Liver (tissue), 9 donors: ENCODE measurements around the gene MED8. TPM values are rescaled to one million over a fixed set of nuclear protein-coding genes. Genes with fewer than 3 reads are reported as not detected.

ENCODE experiments used
- DNase-seq: peaks from one replicate; pipeline ENCODE4 v3.0.0-alpha.2; 2017; ENCODE audit warnings: low spot score
- H3K27ac ChIP-seq, 2 donors: one replicate each; pipeline ENCODE4 v1.7.0; 2013; ENCODE audit warnings: inconsistent platforms in 2 of 2, low read length in 2 of 2, control low read depth in 1 of 2, low read depth in 1 of 2, mild to moderate bottlenecking in 1 of 2
- H3K27me3 ChIP-seq, 4 donors: one replicate each; pipeline versions ENCODE4 v1.6.1 to v1.7.0; 2013; ENCODE audit warnings: low read length in 3 of 4, inconsistent platforms in 1 of 4, mild to moderate bottlenecking in 1 of 4, moderate library complexity in 1 of 4; ENCODE audit not compliant: control insufficient read depth in 4 of 4, insufficient read depth in 4 of 4
- H3K36me3 ChIP-seq, 4 donors: one replicate each; pipeline versions ENCODE4 v1.6.1 to v1.7.0; 2013; ENCODE audit warnings: low read length in 3 of 4, mild to moderate bottlenecking in 3 of 4, low read depth in 1 of 4, moderate library complexity in 1 of 4; ENCODE audit not compliant: control insufficient read depth in 4 of 4, insufficient read depth in 3 of 4
- H3K4me1 ChIP-seq, 4 donors: one replicate each; pipeline versions ENCODE4 v1.6.1 to v1.7.0; 2013; ENCODE audit warnings: low read length in 3 of 4, mild to moderate bottlenecking in 3 of 4, moderate library complexity in 1 of 4; ENCODE audit not compliant: control insufficient read depth in 4 of 4, insufficient read depth in 4 of 4
- H3K4me3 ChIP-seq, 3 donors: one replicate each; pipeline versions ENCODE4 v1.6.1 to v1.7.0; 2013; ENCODE audit warnings: low read length in 3 of 3, control low read depth in 1 of 3, low read depth in 1 of 3, mild to moderate bottlenecking in 1 of 3
- H3K9ac ChIP-seq, 2 donors: one replicate each; pipeline ENCODE4 v1.7.0; 2013; ENCODE audit warnings: low read length in 2 of 2, mild to moderate bottlenecking in 2 of 2, moderate library complexity in 2 of 2, control low read depth in 1 of 2, low read depth in 1 of 2
- H3K9me3 ChIP-seq, 4 donors: one replicate each; pipeline versions ENCODE4 v1.6.1 to v1.7.0; 2013; ENCODE audit warnings: low read length in 3 of 4; ENCODE audit not compliant: control insufficient read depth in 4 of 4
- EGR1 ChIP-seq, 2 donors: IDR thresholded peaks; 2 replicates each; pipeline ENCODE4 v1.6.1; 2016 to 2018; ENCODE audit warnings: antibody characterized with exemption in 2 of 2, low read depth in 2 of 2
- FOXA1 ChIP-seq: IDR thresholded peaks from 2 replicates; pipeline ENCODE4 v1.6.1; 2016; ENCODE audit warnings: antibody characterized with exemption
- FOXA2 ChIP-seq: IDR thresholded peaks from 2 replicates; pipeline ENCODE4 v1.6.1; 2016; ENCODE audit warnings: antibody characterized with exemption
- GABPA ChIP-seq, 2 donors: IDR thresholded peaks in 1 of 2; conservative IDR thresholded peaks in 1 of 2; 2 replicates each; pipeline ENCODE4 v1.6.1; 2016; ENCODE audit warnings: antibody characterized with exemption in 2 of 2, mild to moderate bottlenecking in 1 of 2, moderate library complexity in 1 of 2
- HNF4A ChIP-seq, 2 donors: conservative IDR thresholded peaks; 2 replicates each; pipeline ENCODE4 v1.6.1; 2016; ENCODE audit warnings: antibody characterized with exemption in 2 of 2, mild to moderate bottlenecking in 2 of 2
- HNF4G ChIP-seq: IDR thresholded peaks from 2 replicates; pipeline ENCODE4 v1.6.1; 2016; ENCODE audit warnings: antibody characterized with exemption
- JUND ChIP-seq, 2 donors: IDR thresholded peaks; 2 replicates each; pipeline ENCODE4 v1.6.1; 2016; ENCODE audit warnings: antibody characterized with exemption in 2 of 2
- MAX ChIP-seq: IDR thresholded peaks from 2 replicates; pipeline ENCODE4 v1.6.1; 2016; ENCODE audit warnings: antibody characterized with exemption
- NR2F2 ChIP-seq: IDR thresholded peaks from 2 replicates; pipeline ENCODE4 v1.6.1; 2016; ENCODE audit warnings: antibody characterized with exemption
- RAD21 ChIP-seq, 2 donors: IDR thresholded peaks; 2 replicates each; pipeline ENCODE4 v1.6.1; 2016; ENCODE audit warnings: antibody characterized with exemption in 2 of 2, mild to moderate bottlenecking in 2 of 2
- RXRA ChIP-seq, 2 donors: IDR thresholded peaks; 2 replicates each; pipeline ENCODE4 v1.6.1; 2017 to 2018; ENCODE audit warnings: antibody characterized with exemption in 2 of 2, mild to moderate bottlenecking in 1 of 2
- SP1 ChIP-seq: IDR thresholded peaks from 2 replicates; pipeline ENCODE4 v1.6.1; 2018; ENCODE audit warnings: antibody characterized with exemption, mild to moderate bottlenecking
- TAF1 ChIP-seq: conservative IDR thresholded peaks from 2 replicates; pipeline ENCODE4 v1.6.1; 2016; ENCODE audit warnings: antibody characterized with exemption, mild to moderate bottlenecking
- YY1 ChIP-seq: IDR thresholded peaks from 2 replicates; pipeline ENCODE4 v1.6.1; 2016; ENCODE audit warnings: antibody characterized with exemption, mild to moderate bottlenecking
- WGBS: extraction: QIAGEN DNeasy Blood & Tissue Kit; methylation state at CpG from one replicate; pipeline ENCODE4 v1.1.7; 2013; 5-methylcytosine and 5-hydroxymethylcytosine counted together
- polyA plus RNA-seq, 2 donors: library from polyadenylated mRNA; stranded (reverse) in 1 of 2; unstranded in 1 of 2; fragments of 200-250 nt in 1 of 2; fragments of >200 nt in 1 of 2; fragmentation: Nextera tagmentation in 1 of 2; extraction: Ambion mirVana in 1 of 2; gene quantifications; one replicate each; pipeline versions ENCODE4 v1.2.1 to v1.2.3, GENCODE V29; 2013 to 2015
- total RNA-seq, 2 donors: library from RNA; depleted of rRNA; stranded (reverse); fragments of >200 nt; gene quantifications; one replicate each; pipeline ENCODE4 v1.2.3, GENCODE V29; 2014
- TF ChIP-seq, protein P1 (sequence below): fragments of 150-350 bp; IDR thresholded peaks from 2 replicates; pipeline ENCODE4 v1.5.1; 2017; ENCODE audit warnings: improper control_type of control experiment, low read depth, low read length; ENCODE audit not compliant: missing input control
- TF ChIP-seq, protein P2 (sequence below): IDR thresholded peaks from 2 replicates; pipeline ENCODE4 v1.6.1; 2016; ENCODE audit warnings: antibody characterized with exemption, mild to moderate bottlenecking
- TF ChIP-seq, protein P3 (sequence below): IDR thresholded peaks from 2 replicates; pipeline ENCODE4 v1.6.1; 2016; ENCODE audit warnings: antibody characterized with exemption
- TF ChIP-seq, protein P4 (sequence below): IDR thresholded peaks from 2 replicates; pipeline ENCODE4 v1.6.1; 2016; ENCODE audit warnings: antibody characterized with exemption
- donor health status: healthy.
- donor health status: healthy.
- donor health status: healthy.
- donor health status: healthy.
- donor health status: healthy.

The MED8 gene
- total and polyA plus RNA-seq, 4 donors = 26.2 to 37.6 (median 29.1) TPM

DNA sequence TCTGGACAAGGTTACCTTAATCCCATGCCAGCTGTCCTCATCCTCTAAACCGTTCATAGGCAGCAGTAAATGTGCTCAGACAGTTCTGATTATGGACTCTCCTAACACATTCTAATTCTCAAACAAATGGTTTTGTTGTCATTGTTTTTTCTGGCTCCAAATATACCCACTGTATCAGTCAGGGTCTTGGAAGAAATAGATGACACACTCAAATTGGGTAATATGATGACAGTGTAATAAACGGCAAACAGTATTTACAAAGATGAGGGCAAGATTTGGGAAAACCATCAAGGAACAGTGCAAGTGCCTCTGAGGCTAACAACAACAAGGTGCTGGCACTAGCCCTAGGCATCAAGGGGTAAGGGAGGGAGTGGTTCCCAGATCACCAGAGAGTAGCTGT, 35.1 kb downstream of the MED8 start (continued):
- no peak for TF ChIP-seq GABPA (IDR thresholded peaks at IDR 0.05 in 1 of 2, conservative IDR thresholded peaks at IDR 0.05 in 1 of 2)

DNA sequence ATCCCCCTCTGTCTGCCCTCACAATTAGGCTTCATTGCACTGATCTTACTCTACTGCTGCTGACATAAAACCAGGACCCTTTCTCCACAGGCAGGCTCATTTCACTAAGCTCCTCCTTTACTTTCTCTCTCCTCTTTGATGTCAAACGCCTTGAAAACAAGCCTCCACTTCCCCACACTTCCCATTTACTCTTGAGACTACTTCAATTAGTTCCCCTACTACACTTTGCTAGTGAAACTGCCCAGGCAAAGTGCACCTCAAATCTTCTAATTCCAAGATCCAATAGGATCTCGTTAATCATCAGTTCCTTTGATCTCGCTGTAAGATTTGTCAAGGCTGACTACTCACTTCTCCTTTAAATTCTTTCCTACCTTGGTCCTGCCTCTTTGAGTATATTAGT, 36.7 kb downstream of the MED8 start:
- no peak overlapping the region for H3K4me3 ChIP-seq
- no peaks in the 10 kb centered on the region for H3K36me3 ChIP-seq
- H3K27me3 ChIP-seq = no peaks in the 10 kb centered on the region
- WGBS = 84% methylated on average over 3 of the region's 3 CpGs
- no peak for DNase-seq
- no peaks in the 10 kb centered on the region for H3K9me3 ChIP-seq
- H3K27ac ChIP-seq = no peak overlapping the region
- H3K4me1 ChIP-seq = peaks cover 0 to 12% (median 6%) of the 10 kb centered on the region in 4 donors
- no peak for TF ChIP-seq MAX
- no peak for TF ChIP-seq EGR1 (IDR thresholded peaks at IDR 0.05; ENCODE audit: low read depth in 2 of 2)
- TF ChIP-seq YY1 = no peak
- no peak for TF ChIP-seq NR2F2
- no peak for TF ChIP-seq RXRA (IDR thresholded peaks at IDR 0.05)
- no peak for TF ChIP-seq GABPA (IDR thresholded peaks at IDR 0.05 in 1 of 2, conservative IDR thresholded peaks at IDR 0.05 in 1 of 2)
- TF ChIP-seq JUND (IDR thresholded peaks at IDR 0.05) = no peak
- TF ChIP-seq SP1 = no peak
- TF ChIP-seq, protein P1, sequence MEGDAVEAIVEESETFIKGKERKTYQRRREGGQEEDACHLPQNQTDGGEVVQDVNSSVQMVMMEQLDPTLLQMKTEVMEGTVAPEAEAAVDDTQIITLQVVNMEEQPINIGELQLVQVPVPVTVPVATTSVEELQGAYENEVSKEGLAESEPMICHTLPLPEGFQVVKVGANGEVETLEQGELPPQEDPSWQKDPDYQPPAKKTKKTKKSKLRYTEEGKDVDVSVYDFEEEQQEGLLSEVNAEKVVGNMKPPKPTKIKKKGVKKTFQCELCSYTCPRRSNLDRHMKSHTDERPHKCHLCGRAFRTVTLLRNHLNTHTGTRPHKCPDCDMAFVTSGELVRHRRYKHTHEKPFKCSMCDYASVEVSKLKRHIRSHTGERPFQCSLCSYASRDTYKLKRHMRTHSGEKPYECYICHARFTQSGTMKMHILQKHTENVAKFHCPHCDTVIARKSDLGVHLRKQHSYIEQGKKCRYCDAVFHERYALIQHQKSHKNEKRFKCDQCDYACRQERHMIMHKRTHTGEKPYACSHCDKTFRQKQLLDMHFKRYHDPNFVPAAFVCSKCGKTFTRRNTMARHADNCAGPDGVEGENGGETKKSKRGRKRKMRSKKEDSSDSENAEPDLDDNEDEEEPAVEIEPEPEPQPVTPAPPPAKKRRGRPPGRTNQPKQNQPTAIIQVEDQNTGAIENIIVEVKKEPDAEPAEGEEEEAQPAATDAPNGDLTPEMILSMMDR = no peak
- TF ChIP-seq TAF1 = no peak
- TF ChIP-seq, protein P2, sequence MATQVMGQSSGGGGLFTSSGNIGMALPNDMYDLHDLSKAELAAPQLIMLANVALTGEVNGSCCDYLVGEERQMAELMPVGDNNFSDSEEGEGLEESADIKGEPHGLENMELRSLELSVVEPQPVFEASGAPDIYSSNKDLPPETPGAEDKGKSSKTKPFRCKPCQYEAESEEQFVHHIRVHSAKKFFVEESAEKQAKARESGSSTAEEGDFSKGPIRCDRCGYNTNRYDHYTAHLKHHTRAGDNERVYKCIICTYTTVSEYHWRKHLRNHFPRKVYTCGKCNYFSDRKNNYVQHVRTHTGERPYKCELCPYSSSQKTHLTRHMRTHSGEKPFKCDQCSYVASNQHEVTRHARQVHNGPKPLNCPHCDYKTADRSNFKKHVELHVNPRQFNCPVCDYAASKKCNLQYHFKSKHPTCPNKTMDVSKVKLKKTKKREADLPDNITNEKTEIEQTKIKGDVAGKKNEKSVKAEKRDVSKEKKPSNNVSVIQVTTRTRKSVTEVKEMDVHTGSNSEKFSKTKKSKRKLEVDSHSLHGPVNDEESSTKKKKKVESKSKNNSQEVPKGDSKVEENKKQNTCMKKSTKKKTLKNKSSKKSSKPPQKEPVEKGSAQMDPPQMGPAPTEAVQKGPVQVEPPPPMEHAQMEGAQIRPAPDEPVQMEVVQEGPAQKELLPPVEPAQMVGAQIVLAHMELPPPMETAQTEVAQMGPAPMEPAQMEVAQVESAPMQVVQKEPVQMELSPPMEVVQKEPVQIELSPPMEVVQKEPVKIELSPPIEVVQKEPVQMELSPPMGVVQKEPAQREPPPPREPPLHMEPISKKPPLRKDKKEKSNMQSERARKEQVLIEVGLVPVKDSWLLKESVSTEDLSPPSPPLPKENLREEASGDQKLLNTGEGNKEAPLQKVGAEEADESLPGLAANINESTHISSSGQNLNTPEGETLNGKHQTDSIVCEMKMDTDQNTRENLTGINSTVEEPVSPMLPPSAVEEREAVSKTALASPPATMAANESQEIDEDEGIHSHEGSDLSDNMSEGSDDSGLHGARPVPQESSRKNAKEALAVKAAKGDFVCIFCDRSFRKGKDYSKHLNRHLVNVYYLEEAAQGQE = no peak
- TF ChIP-seq HNF4G = no peak
- TF ChIP-seq, protein P3, sequence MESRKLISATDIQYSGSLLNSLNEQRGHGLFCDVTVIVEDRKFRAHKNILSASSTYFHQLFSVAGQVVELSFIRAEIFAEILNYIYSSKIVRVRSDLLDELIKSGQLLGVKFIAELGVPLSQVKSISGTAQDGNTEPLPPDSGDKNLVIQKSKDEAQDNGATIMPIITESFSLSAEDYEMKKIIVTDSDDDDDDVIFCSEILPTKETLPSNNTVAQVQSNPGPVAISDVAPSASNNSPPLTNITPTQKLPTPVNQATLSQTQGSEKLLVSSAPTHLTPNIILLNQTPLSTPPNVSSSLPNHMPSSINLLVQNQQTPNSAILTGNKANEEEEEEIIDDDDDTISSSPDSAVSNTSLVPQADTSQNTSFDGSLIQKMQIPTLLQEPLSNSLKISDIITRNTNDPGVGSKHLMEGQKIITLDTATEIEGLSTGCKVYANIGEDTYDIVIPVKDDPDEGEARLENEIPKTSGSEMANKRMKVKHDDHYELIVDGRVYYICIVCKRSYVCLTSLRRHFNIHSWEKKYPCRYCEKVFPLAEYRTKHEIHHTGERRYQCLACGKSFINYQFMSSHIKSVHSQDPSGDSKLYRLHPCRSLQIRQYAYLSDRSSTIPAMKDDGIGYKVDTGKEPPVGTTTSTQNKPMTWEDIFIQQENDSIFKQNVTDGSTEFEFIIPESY = no peak
- TF ChIP-seq RAD21 (IDR thresholded peaks at IDR 0.05) = no peak
- no peak for TF ChIP-seq FOXA1
- TF ChIP-seq, protein P4, sequence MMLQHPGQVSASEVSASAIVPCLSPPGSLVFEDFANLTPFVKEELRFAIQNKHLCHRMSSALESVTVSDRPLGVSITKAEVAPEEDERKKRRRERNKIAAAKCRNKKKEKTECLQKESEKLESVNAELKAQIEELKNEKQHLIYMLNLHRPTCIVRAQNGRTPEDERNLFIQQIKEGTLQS = no peak
- no peak for TF ChIP-seq HNF4A (conservative IDR thresholded peaks at IDR 0.05)
- TF ChIP-seq FOXA2 = no peak
- no peak overlapping the region for H3K9ac ChIP-seq
